Nephron progenitor cell (in vitro differentiated cells): ENCODE results near the gene CEPT1.

Experiments
- DNase-seq: peaks from one replicate; pipeline ENCODE4 v3.0.0; 2021
- H3K27ac Mint-ChIP-seq: 2 replicates; pipeline ENCODE4 v1.8.0; 2021; ENCODE audit warnings: mild to moderate bottlenecking, moderate library complexity, mixed read lengths
- H3K27me3 Mint-ChIP-seq: 2 replicates; pipeline ENCODE4 v1.8.0; 2021; ENCODE audit warnings: mild to moderate bottlenecking, low read depth, mixed read lengths; ENCODE audit not compliant: poor library complexity
- H3K36me3 Mint-ChIP-seq: 2 replicates; pipeline ENCODE4 v1.8.0; 2021; ENCODE audit warnings: low read depth, mixed read lengths
- H3K4me1 Mint-ChIP-seq: 2 replicates; pipeline ENCODE4 v1.8.0; 2021; ENCODE audit warnings: mixed read lengths
- H3K4me3 Mint-ChIP-seq: 2 replicates; pipeline ENCODE4 v1.8.0; 2021; ENCODE audit warnings: mild to moderate bottlenecking, moderate library complexity, mixed read lengths
- H3K9me3 Mint-ChIP-seq: 2 replicates; pipeline ENCODE4 v1.8.0; 2021; ENCODE audit warnings: mild to moderate bottlenecking, moderate library complexity, mixed read lengths
- TF ChIP-seq, protein P1 (sequence below): fragments of 200-600 bp; sonication (generic); IDR thresholded peaks from 2 replicates; pipeline ENCODE4 v1.5.0; 2021; ENCODE audit warnings: antibody characterized with exemption

CEPT1 gene

DNA sequence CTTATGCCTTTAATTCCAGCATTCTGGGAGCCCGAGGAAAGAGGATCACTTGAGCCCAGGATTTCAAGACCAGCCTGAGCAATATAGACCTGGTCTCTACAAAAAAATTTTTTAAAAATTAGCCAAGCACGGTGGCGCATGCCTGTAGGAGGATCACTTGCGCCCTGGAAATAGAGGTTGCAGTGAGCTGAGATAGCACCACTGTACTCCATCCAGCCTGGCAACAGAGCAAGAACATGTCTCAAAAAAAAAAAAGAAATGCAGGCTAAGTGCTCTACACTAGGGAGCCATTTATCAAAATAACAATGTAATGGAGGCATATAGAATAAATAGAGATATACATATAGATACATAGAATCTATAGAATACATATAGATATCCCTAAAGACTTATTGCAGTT lies 23.3 kb downstream of the CEPT1 start:
- H3K27me3 Mint-ChIP-seq, result no peaks in the 10 kb centered on the region
- H3K9me3 Mint-ChIP-seq, result no peaks in the 10 kb centered on the region
- no peak overlapping the region for H3K4me3 Mint-ChIP-seq

DNA sequence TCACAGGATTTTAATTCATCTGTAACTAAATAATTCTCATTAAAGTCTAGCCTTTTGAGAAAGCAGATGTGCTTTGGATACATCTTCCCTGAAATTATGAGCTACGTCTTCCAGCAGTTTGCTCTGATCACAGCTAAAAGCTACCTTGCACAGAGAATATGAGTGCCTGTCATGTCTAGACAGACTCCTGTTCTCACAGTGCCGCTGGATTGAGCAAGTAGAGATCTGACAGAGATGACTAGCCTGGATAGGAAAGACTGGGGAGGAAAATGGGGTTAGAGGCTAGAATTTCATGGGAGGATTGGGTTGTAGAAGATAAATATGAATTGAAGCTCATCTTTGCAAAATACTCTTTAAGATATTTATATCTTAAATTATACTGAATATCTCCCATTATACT lies 24.1 kb downstream of the CEPT1 start:
- Mint-ChIP-seq H3K27ac (no peak overlapping the region), H3K9me3 (no peaks in the 10 kb centered on the region), H3K36me3 (peaks cover 35% of the 10 kb centered on the region), H3K27me3 (no peaks in the 10 kb centered on the region), H3K4me1 (no peaks in the 10 kb centered on the region), H3K4me3 (no peak overlapping the region)
- TF ChIP-seq, protein P1, sequence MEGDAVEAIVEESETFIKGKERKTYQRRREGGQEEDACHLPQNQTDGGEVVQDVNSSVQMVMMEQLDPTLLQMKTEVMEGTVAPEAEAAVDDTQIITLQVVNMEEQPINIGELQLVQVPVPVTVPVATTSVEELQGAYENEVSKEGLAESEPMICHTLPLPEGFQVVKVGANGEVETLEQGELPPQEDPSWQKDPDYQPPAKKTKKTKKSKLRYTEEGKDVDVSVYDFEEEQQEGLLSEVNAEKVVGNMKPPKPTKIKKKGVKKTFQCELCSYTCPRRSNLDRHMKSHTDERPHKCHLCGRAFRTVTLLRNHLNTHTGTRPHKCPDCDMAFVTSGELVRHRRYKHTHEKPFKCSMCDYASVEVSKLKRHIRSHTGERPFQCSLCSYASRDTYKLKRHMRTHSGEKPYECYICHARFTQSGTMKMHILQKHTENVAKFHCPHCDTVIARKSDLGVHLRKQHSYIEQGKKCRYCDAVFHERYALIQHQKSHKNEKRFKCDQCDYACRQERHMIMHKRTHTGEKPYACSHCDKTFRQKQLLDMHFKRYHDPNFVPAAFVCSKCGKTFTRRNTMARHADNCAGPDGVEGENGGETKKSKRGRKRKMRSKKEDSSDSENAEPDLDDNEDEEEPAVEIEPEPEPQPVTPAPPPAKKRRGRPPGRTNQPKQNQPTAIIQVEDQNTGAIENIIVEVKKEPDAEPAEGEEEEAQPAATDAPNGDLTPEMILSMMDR, result no peak
- no peak for DNase-seq

More for the DNA sequence above, 23.3 kb downstream of the CEPT1 start:
- TF ChIP-seq, protein P1, result no peak
- Mint-ChIP-seq H3K27ac (no peak overlapping the region), H3K4me1 (no peaks in the 10 kb centered on the region), H3K36me3 (peaks cover 34% of the 10 kb centered on the region)
- DNase-seq, result no peak

DNA sequence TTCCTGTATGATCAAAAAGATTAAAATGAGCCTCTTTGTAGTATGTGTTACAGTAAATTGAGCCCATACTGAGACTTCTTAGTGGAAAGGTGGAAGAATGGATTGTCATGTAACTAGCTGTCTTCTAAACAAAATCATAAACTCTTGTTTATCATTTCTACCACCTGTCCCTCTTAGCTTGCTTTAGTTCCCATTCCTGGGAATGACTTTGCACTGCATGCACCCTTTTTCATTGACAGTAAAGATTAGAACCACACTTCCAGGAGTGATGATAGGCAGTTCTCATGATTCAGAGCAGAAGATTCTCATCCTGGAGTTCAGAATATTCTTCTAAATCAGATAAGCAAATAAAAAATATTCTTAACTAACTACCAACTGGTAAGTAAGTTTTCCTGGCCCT lies 32.4 kb downstream of the CEPT1 start:
- peaks cover 5% of the 10 kb centered on the region for H3K4me1 Mint-ChIP-seq
- no peak overlapping the region for H3K4me3 Mint-ChIP-seq
- H3K9me3 Mint-ChIP-seq, result no peaks in the 10 kb centered on the region
- no peaks in the 10 kb centered on the region for H3K27me3 Mint-ChIP-seq
- TF ChIP-seq, protein P1, result no peak
- peaks cover 44% of the 10 kb centered on the region for H3K36me3 Mint-ChIP-seq
- no peak for DNase-seq
- H3K27ac Mint-ChIP-seq, result no peak overlapping the region

DNA sequence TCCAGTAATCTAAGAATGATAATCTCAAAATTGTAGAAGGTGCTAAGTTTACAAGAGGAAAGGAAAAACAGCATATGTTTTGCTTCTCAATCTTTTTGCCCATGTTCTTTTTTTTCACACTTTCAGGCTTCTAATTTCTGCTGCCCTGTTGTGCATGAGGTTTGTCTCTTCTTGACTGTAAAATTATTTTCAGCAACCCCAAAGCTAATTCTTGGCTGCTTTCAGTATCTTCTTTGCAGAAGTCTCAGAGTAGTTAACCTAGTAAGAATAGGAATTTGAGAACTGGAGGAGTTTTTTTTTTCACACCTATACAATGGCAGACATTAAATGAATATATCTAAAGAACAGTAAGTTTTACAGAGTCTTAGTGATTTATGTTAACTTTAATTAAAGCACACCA lies 34.0 kb downstream of the CEPT1 start:
- Mint-ChIP-seq H3K9me3 (no peaks in the 10 kb centered on the region), H3K36me3 (peaks cover 40% of the 10 kb centered on the region), H3K4me3 (no peak overlapping the region), H3K4me1 (peaks cover 5% of the 10 kb centered on the region), H3K27me3 (no peaks in the 10 kb centered on the region), H3K27ac (no peak overlapping the region)
- no peak for DNase-seq
- TF ChIP-seq, protein P1, result no peak

DNA sequence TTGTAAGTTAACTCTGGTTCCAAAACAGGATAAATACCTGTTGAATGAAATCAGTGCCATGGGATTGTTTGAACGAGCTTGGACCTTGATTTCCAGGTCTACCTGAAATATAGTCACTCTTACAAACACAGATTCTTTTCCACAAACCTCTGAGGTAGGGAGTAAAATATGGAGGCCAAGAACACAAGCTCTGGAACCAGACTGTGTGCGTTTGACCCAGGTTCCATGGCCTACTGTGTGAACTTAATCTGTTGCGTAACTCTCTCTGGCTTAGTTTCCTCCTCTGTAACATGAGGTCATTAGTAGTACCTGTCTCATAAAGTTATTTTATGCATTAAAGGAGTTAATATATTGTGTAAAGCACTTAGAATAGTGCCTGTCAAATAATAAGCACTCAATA lies 35.3 kb downstream of the CEPT1 start:
- Mint-ChIP-seq H3K4me3 (no peak overlapping the region), H3K27ac (no peak overlapping the region), H3K9me3 (no peaks in the 10 kb centered on the region), H3K27me3 (no peaks in the 10 kb centered on the region), H3K4me1 (peaks cover 5% of the 10 kb centered on the region), H3K36me3 (peaks cover 50% of the 10 kb centered on the region)
- no peak for DNase-seq
- TF ChIP-seq, protein P1, result no peak

DNA sequence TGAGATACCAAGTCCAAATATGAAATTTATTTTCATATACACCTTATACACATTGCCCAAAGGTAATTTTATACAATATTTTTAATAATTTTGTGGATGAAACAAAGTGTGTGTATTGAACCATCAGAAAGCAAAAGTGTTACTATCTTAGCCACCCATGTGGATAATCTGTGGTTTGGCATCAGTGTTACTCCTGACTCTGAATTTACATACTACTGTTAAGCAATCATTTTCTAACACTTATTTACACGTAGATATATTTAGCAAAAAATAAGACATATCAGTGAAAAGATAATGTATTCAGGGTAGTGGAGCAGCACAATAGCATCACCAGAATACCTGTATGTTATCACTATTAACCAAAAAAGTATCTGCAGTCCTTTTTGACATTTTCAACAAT lies 36.7 kb downstream of the CEPT1 start:
- H3K9me3 Mint-ChIP-seq, result no peaks in the 10 kb centered on the region
- DNase-seq, result no peak
- H3K36me3 Mint-ChIP-seq, result peaks cover 52% of the 10 kb centered on the region
- H3K27me3 Mint-ChIP-seq, result no peaks in the 10 kb centered on the region
- peak overlapping the region; percentile 56 for H3K27ac Mint-ChIP-seq
- peaks cover 5% of the 10 kb centered on the region for H3K4me1 Mint-ChIP-seq
- H3K4me3 Mint-ChIP-seq, result no peak overlapping the region
- TF ChIP-seq, protein P1, result no peak
